Breast epithelium (tissue), 3 donors: ENCODE measurements around the gene ELK1.

Experiments
- POLR2A ChIP-seq: fragments of 450-650 bp; IDR thresholded peaks from one replicate; pipeline ENCODE4 v1.6.1; 2016; ENCODE audit warnings: antibody characterized with exemption, mild to moderate bottlenecking, moderate library complexity
- POLR2AphosphoS5 ChIP-seq, 3 donors: sonication (generic); formaldehyde crosslinking; IDR thresholded peaks; one replicate each; pipeline ENCODE4 v1.6.1; 2017; ENCODE audit warnings: antibody characterized with exemption in 3 of 3
- TF ChIP-seq, protein P1 (sequence below), 3 donors: fragments of 450-650 bp; IDR thresholded peaks; one replicate each; pipeline ENCODE4 v1.5.1; 2016 to 2017; ENCODE audit warnings: antibody characterized with exemption in 3 of 3, mild to moderate bottlenecking in 3 of 3, moderate library complexity in 3 of 3

DNA sequence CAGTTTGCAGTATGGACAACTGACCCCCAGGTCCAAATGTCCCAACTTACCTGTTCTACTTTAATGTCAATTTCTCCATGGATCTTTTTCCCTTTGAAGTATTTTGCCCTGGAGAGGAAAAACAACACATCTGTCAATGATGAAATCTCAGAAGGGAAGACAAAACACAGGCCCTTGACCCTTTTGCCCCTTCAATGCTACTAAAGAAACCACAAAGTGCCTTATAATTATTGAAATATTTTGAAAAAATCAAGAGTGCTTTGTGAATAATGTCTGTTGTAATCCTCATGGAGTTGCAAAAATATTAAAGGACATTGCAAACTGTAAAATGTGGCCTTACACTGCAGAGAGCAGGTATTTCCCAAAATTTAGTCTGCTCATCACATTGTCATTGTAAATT lies 43.3 kb downstream of the ELK1 start:
- TF ChIP-seq, protein P1, sequence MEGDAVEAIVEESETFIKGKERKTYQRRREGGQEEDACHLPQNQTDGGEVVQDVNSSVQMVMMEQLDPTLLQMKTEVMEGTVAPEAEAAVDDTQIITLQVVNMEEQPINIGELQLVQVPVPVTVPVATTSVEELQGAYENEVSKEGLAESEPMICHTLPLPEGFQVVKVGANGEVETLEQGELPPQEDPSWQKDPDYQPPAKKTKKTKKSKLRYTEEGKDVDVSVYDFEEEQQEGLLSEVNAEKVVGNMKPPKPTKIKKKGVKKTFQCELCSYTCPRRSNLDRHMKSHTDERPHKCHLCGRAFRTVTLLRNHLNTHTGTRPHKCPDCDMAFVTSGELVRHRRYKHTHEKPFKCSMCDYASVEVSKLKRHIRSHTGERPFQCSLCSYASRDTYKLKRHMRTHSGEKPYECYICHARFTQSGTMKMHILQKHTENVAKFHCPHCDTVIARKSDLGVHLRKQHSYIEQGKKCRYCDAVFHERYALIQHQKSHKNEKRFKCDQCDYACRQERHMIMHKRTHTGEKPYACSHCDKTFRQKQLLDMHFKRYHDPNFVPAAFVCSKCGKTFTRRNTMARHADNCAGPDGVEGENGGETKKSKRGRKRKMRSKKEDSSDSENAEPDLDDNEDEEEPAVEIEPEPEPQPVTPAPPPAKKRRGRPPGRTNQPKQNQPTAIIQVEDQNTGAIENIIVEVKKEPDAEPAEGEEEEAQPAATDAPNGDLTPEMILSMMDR (IDR thresholded peaks at IDR 0.05), result no peak
- TF ChIP-seq POLR2A, result no peak
- no peak for TF ChIP-seq POLR2AphosphoS5 (IDR thresholded peaks at IDR 0.05)
